ENCODE data around the gene FAM184A. TPM values are rescaled to one million over a fixed set of nuclear protein-coding genes. Genes with fewer than 3 reads are reported as not detected.
"Not testable (repeated sequence)": the region's sequence is repeated elsewhere in the genome, so short reads cannot be mapped to it uniquely, and the experiment has no call there.

Gene FAM184A
- total RNA-seq, 2 experiments from 2014 or later, result 13.5 to 14.0 TPM

- H3K36me3 Mint-ChIP-seq (ENCODE audit: low read depth), result no peaks in the 10 kb centered on the region
- H3K27ac Mint-ChIP-seq, result no peak overlapping the region
- CTCF ChIA-PET, result interaction anchor here (0.6 to 1.2 kb wide), 3 partner anchors 22 to 895 kb away, joined by 3 read pairs; no protein-coding TSS in a partner anchor
- no peak overlapping the region for H3K4me3 Mint-ChIP-seq
- no peaks in the 10 kb centered on the region for H3K27me3 Mint-ChIP-seq (ENCODE audit: low read depth)
- no peaks in the 10 kb centered on the region for H3K9me3 Mint-ChIP-seq
- no peaks in the 10 kb centered on the region for H3K4me1 Mint-ChIP-seq (ENCODE audit: low read depth)
- DNase-seq, result no peak
- intact Hi-C loops (cut with micrococcal nuclease), result no loop called here
These were observed 51.0 kb downstream of the FAM184A start for GRCh38 chr6:119027465-119027864.

- intact Hi-C loops (cut with micrococcal nuclease), result no loop called here
- CTCF ChIA-PET, result interaction anchor here (0.8 kb wide), 1 partner anchor 21 kb away, joined by 3 read pairs; no protein-coding TSS in a partner anchor
- no peak overlapping the region for H3K27ac Mint-ChIP-seq
- H3K4me1 Mint-ChIP-seq (ENCODE audit: low read depth), result no peaks in the 10 kb centered on the region
- H3K36me3 Mint-ChIP-seq (ENCODE audit: low read depth), result no peaks in the 10 kb centered on the region
- no peaks in the 10 kb centered on the region for H3K9me3 Mint-ChIP-seq
- H3K27me3 Mint-ChIP-seq (ENCODE audit: low read depth), result no peaks in the 10 kb centered on the region
- DNase-seq, result no peak
- no peak overlapping the region for H3K4me3 Mint-ChIP-seq
These were observed 51.6 kb downstream of the FAM184A start for GRCh38 chr6:119026822-119027221.

GRCh38 chr6:119025793-119026192, 52.7 kb downstream of the FAM184A start:
- Mint-ChIP-seq H3K4me3 (no peak overlapping the region), H3K4me1 (ENCODE audit: low read depth) (peaks cover 3% of the 10 kb centered on the region), H3K27me3 (ENCODE audit: low read depth) (no peaks in the 10 kb centered on the region), H3K27ac (no peak overlapping the region), H3K9me3 (no peaks in the 10 kb centered on the region), H3K36me3 (ENCODE audit: low read depth) (peaks cover 5% of the 10 kb centered on the region)
- CTCF ChIA-PET, result no interaction called here
- no peak for DNase-seq
- intact Hi-C loops (cut with micrococcal nuclease), result no loop called here

- H3K4me3 Mint-ChIP-seq, result no peak overlapping the region
- CTCF ChIA-PET, result interaction anchor here (1.4 to 1.5 kb wide), 2 partner anchors 51 to 105 kb away, joined by 4 read pairs; no protein-coding TSS in a partner anchor
- peaks cover 9% of the 10 kb centered on the region for H3K36me3 Mint-ChIP-seq (ENCODE audit: low read depth)
- intact Hi-C loops (cut with micrococcal nuclease), result no loop called here
- DNase-seq, result no peak
- no peaks in the 10 kb centered on the region for H3K9me3 Mint-ChIP-seq
- H3K27ac Mint-ChIP-seq, result no peak overlapping the region
- H3K27me3 Mint-ChIP-seq (ENCODE audit: low read depth), result no peaks in the 10 kb centered on the region
- H3K4me1 Mint-ChIP-seq (ENCODE audit: low read depth), result peaks cover 5% of the 10 kb centered on the region
These were observed 54.4 kb downstream of the FAM184A start for GRCh38 chr6:119024111-119024510.

GRCh38 chr6:119022796-119023195, 55.7 kb downstream of the FAM184A start:
- intact Hi-C loops (cut with micrococcal nuclease), result no loop called here
- Mint-ChIP-seq H3K36me3 (ENCODE audit: low read depth) (peaks cover 9% of the 10 kb centered on the region), H3K27ac (no peak overlapping the region), H3K4me1 (ENCODE audit: low read depth) (peaks cover 5% of the 10 kb centered on the region), H3K9me3 (no peaks in the 10 kb centered on the region), H3K27me3 (ENCODE audit: low read depth) (no peaks in the 10 kb centered on the region), H3K4me3 (no peak overlapping the region)
- CTCF ChIA-PET, result interaction anchor here (0.7 kb wide), 1 partner anchor 88 kb away, joined by 4 read pairs; no protein-coding TSS in a partner anchor
- DNase-seq, result no peak

GRCh38 chr6:119020597-119021561, 57.6 kb downstream of the FAM184A start:
- CTCF ChIA-PET, result no interaction called here
- intact Hi-C loops (cut with micrococcal nuclease), result no loop called here
- H3K4me3 Mint-ChIP-seq, result no peak overlapping the region
- no peaks in the 10 kb centered on the region for H3K27me3 Mint-ChIP-seq (ENCODE audit: low read depth)
- DNase-seq, result no peak
- peaks cover 5% of the 10 kb centered on the region for H3K4me1 Mint-ChIP-seq (ENCODE audit: low read depth)
- no peaks in the 10 kb centered on the region for H3K9me3 Mint-ChIP-seq
- no peak overlapping the region for H3K27ac Mint-ChIP-seq
- peaks cover 21% of the 10 kb centered on the region for H3K36me3 Mint-ChIP-seq (ENCODE audit: low read depth)

GRCh38 chr6:119015165-119015564, 63.3 kb downstream of the FAM184A start:
- DNase-seq; H3K9me3 Mint-ChIP-seq; H3K4me1 Mint-ChIP-seq (ENCODE audit: low read depth); H3K27me3 Mint-ChIP-seq (ENCODE audit: low read depth); H3K4me3 Mint-ChIP-seq; intact Hi-C loops (cut with micrococcal nuclease); H3K27ac Mint-ChIP-seq; CTCF ChIA-PET: not testable (repeated sequence)
- peaks cover 27% of the 10 kb centered on the region for H3K36me3 Mint-ChIP-seq (ENCODE audit: low read depth)

GRCh38 chr6:119012521-119012920, 65.9 kb downstream of the FAM184A start:
- CTCF ChIA-PET, result interaction anchor here (1.3 kb wide), 1 partner anchor 13 kb away, joined by 4 read pairs; no protein-coding TSS in a partner anchor
- Mint-ChIP-seq H3K27ac (no peak overlapping the region), H3K4me3 (no peak overlapping the region), H3K36me3 (ENCODE audit: low read depth) (peaks cover 38% of the 10 kb centered on the region), H3K4me1 (ENCODE audit: low read depth) (no peaks in the 10 kb centered on the region), H3K9me3 (peaks cover 6% of the 10 kb centered on the region), H3K27me3 (ENCODE audit: low read depth) (no peaks in the 10 kb centered on the region)
- intact Hi-C loops (cut with micrococcal nuclease), result no loop called here
- no peak for DNase-seq

GRCh38 chr6:119009266-119009665, 69.2 kb downstream of the FAM184A start:
- H3K27ac Mint-ChIP-seq; CTCF ChIA-PET; H3K4me1 Mint-ChIP-seq (ENCODE audit: low read depth); DNase-seq; H3K27me3 Mint-ChIP-seq (ENCODE audit: low read depth); intact Hi-C loops (cut with micrococcal nuclease); H3K9me3 Mint-ChIP-seq; H3K4me3 Mint-ChIP-seq: not testable (repeated sequence)
- peaks cover 24% of the 10 kb centered on the region for H3K36me3 Mint-ChIP-seq (ENCODE audit: low read depth)

- Mint-ChIP-seq H3K27me3 (ENCODE audit: low read depth) (no peaks in the 10 kb centered on the region), H3K27ac (no peak overlapping the region), H3K4me3 (no peak overlapping the region), H3K4me1 (ENCODE audit: low read depth) (no peaks in the 10 kb centered on the region), H3K9me3 (peaks cover 6% of the 10 kb centered on the region), H3K36me3 (ENCODE audit: low read depth) (peaks cover 22% of the 10 kb centered on the region)
- CTCF ChIA-PET, result no interaction called here
- intact Hi-C loops (cut with micrococcal nuclease), result no loop called here
- DNase-seq, result no peak
These were observed 71.5 kb downstream of the FAM184A start for GRCh38 chr6:119006974-119007373.

- Mint-ChIP-seq H3K9me3 (no peaks in the 10 kb centered on the region), H3K27ac (no peak overlapping the region), H3K36me3 (ENCODE audit: low read depth) (peaks cover 7% of the 10 kb centered on the region), H3K4me1 (ENCODE audit: low read depth) (peaks cover 11% of the 10 kb centered on the region), H3K4me3 (no peak overlapping the region), H3K27me3 (ENCODE audit: low read depth) (no peaks in the 10 kb centered on the region)
- DNase-seq, result no peak
- intact Hi-C loops (cut with micrococcal nuclease), result no loop called here
- CTCF ChIA-PET, result interaction anchor here (0.6 to 1.3 kb wide), 2 partner anchors 109 to 672 kb away, joined by 3 to 4 read pairs; no protein-coding TSS in a partner anchor
These were observed 76.4 kb downstream of the FAM184A start for GRCh38 chr6:119002069-119002468.

GRCh38 chr6:118999494-119000040, 78.9 kb downstream of the FAM184A start:
- H3K9me3 Mint-ChIP-seq, result no peaks in the 10 kb centered on the region
- H3K36me3 Mint-ChIP-seq (ENCODE audit: low read depth), result peaks cover 7% of the 10 kb centered on the region

More at GRCh38 chr6:118999494-119000040, 78.9 kb downstream of the FAM184A start:
- no peak overlapping the region for H3K27ac Mint-ChIP-seq
- intact Hi-C loops (cut with micrococcal nuclease), result no loop called here
- no peak overlapping the region for H3K4me3 Mint-ChIP-seq
- H3K4me1 Mint-ChIP-seq (ENCODE audit: low read depth), result peaks cover 11% of the 10 kb centered on the region
- H3K27me3 Mint-ChIP-seq (ENCODE audit: low read depth), result no peaks in the 10 kb centered on the region
- DNase-seq, result no peak
- CTCF ChIA-PET, result interaction anchor here (2.0 kb wide), 1 partner anchor 13 kb away, joined by 4 read pairs; no protein-coding TSS in a partner anchor

Measured in activated naive CD4-positive, alpha-beta T cell treated with anti-CD3 and anti-CD28 coated beads for 36 hours (primary cell).